Measurements from ENCODE around the gene OR2T11. TPM values are rescaled to one million over a fixed set of nuclear protein-coding genes. Genes with fewer than 3 reads are reported as not detected.
"Not testable (repeated sequence)": the region's sequence is repeated elsewhere in the genome, so short reads cannot be mapped to it uniquely, and the experiment has no call there.

The OR2T11 gene, protein sequence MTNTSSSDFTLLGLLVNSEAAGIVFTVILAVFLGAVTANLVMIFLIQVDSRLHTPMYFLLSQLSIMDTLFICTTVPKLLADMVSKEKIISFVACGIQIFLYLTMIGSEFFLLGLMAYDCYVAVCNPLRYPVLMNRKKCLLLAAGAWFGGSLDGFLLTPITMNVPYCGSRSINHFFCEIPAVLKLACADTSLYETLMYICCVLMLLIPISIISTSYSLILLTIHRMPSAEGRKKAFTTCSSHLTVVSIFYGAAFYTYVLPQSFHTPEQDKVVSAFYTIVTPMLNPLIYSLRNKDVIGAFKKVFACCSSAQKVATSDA
- total RNA-seq (not detected in 2 replicates), polyA plus RNA-seq (not detected in 2 replicates)

DNA sequence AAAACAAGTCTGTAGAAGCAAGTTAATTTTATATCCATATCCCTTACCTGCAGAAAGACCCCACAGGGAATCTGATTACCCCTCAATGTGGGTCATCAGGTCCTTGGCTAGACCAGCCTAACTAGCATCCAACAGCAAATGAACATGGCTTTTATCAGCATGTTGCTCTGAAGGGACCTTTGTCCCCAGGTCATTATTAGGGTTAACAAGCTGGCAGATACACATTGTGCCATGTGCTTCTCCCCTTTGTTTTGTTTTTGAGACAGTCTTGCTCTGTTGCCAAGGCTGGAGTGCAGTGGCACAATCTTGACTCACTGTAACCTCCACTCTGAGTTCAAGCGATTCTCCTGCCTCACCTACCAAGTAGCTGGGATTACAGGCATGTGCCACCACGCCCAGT lies at the start of gene OR2T11:
Gene OR2T11, minus strand, starts transcription at position 101 of the 400 bp plus-strand sequence. CDS start 7,963 bp downstream, outside the sequence.
- H3K36me3 ChIP-seq; H3K4me1 ChIP-seq (ENCODE audit: low read depth): not testable (repeated sequence)

DNA sequence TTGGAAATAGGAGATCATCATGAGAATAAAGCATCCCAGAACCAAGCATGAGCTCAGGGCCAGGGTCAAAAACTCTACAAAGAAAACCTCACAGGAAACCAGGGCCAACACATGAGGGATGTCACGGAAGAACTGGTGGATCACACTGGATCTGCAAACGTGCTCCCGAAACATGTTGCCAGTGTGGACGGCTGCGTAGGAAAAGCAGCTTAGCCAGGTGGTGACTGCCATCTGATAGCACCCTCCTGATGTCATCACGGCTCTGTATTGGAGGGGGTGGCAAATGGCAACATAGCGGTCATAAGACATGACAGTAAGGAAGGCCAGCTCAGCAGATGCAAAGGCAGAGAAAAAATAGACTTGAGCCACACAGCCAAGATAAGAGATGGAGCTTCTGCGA lies 46.8 kb upstream of the OR2T11 start:
- DNase-seq (ENCODE audit: low read depth in 1 of 2, low spot score in 1 of 2) = no peak
- H3K9me3 ChIP-seq (ENCODE audit: low read depth) = peaks cover 4% of the 10 kb centered on the region

More for the DNA sequence above, at the start of gene OR2T11:
- not testable (repeated sequence) for DNase-seq (ENCODE audit: low read depth in 1 of 2, low spot score in 1 of 2); H3K27ac ChIP-seq; H3K9me3 ChIP-seq (ENCODE audit: low read depth); H3K4me3 ChIP-seq; H3K27me3 ChIP-seq

DNA sequence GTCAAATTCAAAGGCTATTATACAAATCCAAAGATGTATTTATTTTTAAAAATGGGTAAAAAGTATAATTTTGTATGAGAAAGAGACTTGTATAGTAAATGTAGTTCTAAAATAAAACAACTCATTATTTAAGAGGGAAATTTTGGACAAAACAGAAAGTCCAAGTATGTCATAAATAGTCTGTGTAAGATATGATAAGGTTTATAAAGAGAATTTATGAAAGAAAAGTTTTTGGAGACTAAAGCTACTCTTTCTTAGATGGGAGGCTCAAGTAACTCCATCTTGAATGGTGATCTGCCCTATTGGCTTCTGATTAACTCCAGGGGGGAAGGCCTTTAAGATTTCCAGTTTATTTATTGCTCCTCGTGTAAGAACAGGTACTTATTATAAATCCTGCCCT lies 35.1 kb upstream of the OR2T11 start:
- DNase-seq (ENCODE audit: low read depth in 1 of 2, low spot score in 1 of 2) = no peak

More for the DNA sequence above, 46.8 kb upstream of the OR2T11 start:
- Histone ChIP-seq H3K36me3 (no peaks in the 10 kb centered on the region), H3K27ac (no peak overlapping the region), H3K4me1 (ENCODE audit: low read depth) (no peaks in the 10 kb centered on the region), H3K4me3 (no peak overlapping the region), H3K27me3 (no peaks in the 10 kb centered on the region)
- TF ChIP-seq, protein P1, sequence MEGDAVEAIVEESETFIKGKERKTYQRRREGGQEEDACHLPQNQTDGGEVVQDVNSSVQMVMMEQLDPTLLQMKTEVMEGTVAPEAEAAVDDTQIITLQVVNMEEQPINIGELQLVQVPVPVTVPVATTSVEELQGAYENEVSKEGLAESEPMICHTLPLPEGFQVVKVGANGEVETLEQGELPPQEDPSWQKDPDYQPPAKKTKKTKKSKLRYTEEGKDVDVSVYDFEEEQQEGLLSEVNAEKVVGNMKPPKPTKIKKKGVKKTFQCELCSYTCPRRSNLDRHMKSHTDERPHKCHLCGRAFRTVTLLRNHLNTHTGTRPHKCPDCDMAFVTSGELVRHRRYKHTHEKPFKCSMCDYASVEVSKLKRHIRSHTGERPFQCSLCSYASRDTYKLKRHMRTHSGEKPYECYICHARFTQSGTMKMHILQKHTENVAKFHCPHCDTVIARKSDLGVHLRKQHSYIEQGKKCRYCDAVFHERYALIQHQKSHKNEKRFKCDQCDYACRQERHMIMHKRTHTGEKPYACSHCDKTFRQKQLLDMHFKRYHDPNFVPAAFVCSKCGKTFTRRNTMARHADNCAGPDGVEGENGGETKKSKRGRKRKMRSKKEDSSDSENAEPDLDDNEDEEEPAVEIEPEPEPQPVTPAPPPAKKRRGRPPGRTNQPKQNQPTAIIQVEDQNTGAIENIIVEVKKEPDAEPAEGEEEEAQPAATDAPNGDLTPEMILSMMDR (IDR thresholded peaks at IDR 0.05; ENCODE audit: low read depth, low read length) = no peak

DNA sequence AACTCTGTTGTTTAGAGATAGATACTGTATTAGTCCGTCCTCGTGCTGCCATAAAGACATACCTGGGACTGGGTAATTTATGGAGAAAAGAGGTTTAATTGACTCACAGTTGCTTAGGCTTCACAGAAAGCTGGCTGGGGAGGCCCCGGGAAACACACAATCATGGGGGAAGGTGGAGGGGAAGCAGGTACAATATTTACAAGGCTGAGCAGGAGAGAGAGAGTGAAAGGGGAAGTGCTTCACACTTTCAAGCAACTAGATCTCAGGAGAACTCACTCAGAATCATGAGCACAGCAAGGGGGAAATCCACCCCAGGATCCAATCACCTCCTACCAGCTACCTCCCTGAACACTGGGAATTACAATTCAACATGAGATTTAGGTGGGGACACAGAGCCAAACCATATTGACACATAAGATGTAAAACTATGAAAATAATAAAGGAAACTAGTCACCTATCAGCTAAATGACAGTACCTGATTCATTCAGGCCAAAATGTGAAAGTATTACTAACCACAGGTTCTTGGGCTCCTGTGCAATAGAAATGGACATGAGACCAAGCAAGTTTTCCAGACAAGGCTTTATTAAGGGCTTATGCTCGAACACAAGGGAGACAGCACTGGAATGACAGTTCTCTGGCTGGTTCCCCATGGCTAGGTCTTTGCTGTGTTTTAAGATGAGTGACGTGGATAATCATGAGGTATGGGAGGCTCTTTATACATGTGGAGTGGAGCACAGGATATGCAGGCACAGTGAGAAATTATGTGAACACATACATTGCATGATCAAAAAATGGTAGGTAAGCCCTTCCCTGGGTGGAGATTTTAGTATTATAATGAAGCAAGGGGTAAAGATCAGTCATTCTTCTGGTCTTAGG lies 28.8 kb upstream of the OR2T11 start:
- not testable (repeated sequence) for H3K4me1 ChIP-seq (ENCODE audit: low read depth); H3K9me3 ChIP-seq (ENCODE audit: low read depth); H3K36me3 ChIP-seq; H3K27me3 ChIP-seq; DNase-seq (ENCODE audit: low read depth in 1 of 2, low spot score in 1 of 2); H3K4me3 ChIP-seq; H3K27ac ChIP-seq

More for the DNA sequence above, 35.1 kb upstream of the OR2T11 start:
- H3K4me3 ChIP-seq = no peak overlapping the region
- no peak overlapping the region for H3K27ac ChIP-seq
- no peaks in the 10 kb centered on the region for H3K9me3 ChIP-seq (ENCODE audit: low read depth)
- no peaks in the 10 kb centered on the region for H3K36me3 ChIP-seq
- no peaks in the 10 kb centered on the region for H3K4me1 ChIP-seq (ENCODE audit: low read depth)
- TF ChIP-seq, protein P1 (IDR thresholded peaks at IDR 0.05; ENCODE audit: low read depth, low read length) = no peak
- H3K27me3 ChIP-seq = no peaks in the 10 kb centered on the region

DNA sequence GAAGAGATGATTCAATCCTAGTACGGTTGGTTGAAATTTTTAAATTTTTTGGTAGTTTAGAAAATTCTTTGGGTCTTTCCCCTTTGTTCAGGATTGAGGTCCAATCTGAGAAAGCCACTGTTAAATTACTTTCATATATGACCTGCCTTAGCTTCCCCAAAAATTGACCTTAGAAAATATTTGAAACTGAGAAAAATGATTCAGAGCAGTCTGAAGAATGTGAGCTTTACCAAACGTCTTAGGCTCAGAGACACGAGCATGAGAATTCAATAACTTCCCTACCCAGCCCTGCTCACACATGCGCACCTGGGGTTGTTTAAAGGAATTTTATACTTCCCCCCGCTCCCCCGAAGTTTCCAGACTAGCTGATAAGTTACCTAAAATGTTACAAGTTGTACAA lies 21.9 kb upstream of the OR2T11 start:
- not testable (repeated sequence) for H3K4me3 ChIP-seq; DNase-seq (ENCODE audit: low read depth in 1 of 2, low spot score in 1 of 2); H3K27ac ChIP-seq; H3K36me3 ChIP-seq; H3K9me3 ChIP-seq (ENCODE audit: low read depth); H3K27me3 ChIP-seq; H3K4me1 ChIP-seq (ENCODE audit: low read depth)

DNA sequence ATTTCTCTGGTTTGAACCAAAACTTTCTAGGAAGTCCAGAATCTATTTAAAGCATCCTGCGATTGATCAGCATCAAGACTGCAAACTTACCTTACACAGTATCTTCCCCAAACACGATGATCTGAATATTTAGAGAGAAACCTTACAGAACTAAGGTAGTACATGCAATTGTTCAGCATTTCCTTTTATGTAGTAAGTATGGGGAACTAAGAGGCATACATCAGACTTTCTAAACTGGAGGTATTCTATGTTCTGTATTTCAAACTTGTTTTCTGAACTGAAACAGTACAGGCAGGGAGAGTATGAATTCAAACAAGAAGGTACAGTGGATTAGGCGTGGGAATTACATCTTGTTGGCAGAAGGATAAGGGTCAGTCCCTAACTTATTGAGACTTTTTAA lies 20.5 kb upstream of the OR2T11 start, which contains the start of gene OR2T27:
Gene OR2T27, minus strand, starts transcription at position 175 of the 400 bp plus-strand sequence. CDS start 4,644 bp downstream, outside the sequence.
- H3K27ac ChIP-seq; H3K27me3 ChIP-seq; H3K36me3 ChIP-seq; H3K4me3 ChIP-seq; H3K9me3 ChIP-seq (ENCODE audit: low read depth); DNase-seq (ENCODE audit: low read depth in 1 of 2, low spot score in 1 of 2); H3K4me1 ChIP-seq (ENCODE audit: low read depth): not testable (repeated sequence)

DNA sequence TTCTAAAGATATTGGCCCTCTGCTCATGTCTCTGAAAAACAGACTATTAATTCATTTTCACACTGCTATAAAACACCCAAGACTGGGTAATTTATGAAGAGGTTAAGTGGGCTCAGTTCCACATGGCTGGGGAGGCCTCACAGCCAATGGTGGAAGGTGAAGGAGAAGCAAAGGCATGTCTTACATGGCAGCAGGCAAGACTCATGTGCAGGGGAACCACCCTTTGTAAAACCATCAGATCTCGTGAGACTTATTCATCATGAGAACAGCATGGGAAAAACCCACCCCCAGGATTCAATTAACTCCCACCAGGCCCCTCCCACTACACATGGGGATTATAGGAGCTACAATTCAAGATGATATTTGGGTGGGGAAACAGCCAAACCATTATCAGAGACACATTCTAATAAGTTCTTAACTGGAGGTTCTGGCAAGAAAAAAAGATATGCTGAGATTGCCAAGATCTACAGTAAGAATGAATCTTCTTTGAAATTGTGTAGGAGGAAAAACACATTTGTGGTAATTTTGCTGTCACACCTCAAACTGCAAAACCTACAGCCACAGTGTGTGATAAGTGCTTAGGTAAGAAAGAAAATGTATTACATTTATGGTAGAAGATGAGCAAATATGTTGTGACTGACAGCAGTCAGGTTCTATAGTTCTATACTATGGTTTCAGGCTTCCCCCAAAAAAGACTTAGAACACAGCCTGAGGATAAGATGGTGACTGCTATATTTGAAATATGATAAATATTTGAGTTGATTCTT lies 14.1 kb upstream of the OR2T11 start:
- not testable (repeated sequence) for H3K36me3 ChIP-seq; H3K27me3 ChIP-seq; H3K27ac ChIP-seq; H3K4me3 ChIP-seq; H3K4me1 ChIP-seq (ENCODE audit: low read depth); DNase-seq (ENCODE audit: low read depth in 1 of 2, low spot score in 1 of 2); H3K9me3 ChIP-seq (ENCODE audit: low read depth)

DNA sequence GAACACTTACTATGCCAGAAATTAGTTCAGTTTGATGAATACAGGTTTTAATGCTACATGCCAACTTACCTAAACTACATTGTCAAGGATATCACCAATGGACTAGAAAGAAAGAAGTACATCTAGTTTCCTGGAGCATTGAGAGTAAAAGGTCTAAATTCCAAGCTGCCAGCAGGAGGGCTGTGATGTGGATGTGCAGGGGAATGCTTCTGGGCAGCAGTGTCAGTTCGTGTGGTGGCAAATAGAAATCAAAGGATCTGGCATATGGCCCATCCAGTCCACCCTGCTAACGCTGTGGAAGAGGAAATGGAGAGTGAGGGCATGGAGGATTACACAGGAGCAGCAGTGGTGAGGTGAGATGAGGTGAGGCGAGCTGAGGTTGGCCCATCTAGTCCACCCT lies 10.3 kb upstream of the OR2T11 start, which contains the start of gene OR2T35:
Gene OR2T35, minus strand, starts transcription at position 101 of the 400 bp plus-strand sequence. CDS start 6,020 bp downstream, outside the sequence.
- H3K4me3 ChIP-seq; H3K27ac ChIP-seq; H3K4me1 ChIP-seq (ENCODE audit: low read depth); DNase-seq (ENCODE audit: low read depth in 1 of 2, low spot score in 1 of 2); H3K36me3 ChIP-seq; H3K9me3 ChIP-seq (ENCODE audit: low read depth); H3K27me3 ChIP-seq: not testable (repeated sequence)

DNA sequence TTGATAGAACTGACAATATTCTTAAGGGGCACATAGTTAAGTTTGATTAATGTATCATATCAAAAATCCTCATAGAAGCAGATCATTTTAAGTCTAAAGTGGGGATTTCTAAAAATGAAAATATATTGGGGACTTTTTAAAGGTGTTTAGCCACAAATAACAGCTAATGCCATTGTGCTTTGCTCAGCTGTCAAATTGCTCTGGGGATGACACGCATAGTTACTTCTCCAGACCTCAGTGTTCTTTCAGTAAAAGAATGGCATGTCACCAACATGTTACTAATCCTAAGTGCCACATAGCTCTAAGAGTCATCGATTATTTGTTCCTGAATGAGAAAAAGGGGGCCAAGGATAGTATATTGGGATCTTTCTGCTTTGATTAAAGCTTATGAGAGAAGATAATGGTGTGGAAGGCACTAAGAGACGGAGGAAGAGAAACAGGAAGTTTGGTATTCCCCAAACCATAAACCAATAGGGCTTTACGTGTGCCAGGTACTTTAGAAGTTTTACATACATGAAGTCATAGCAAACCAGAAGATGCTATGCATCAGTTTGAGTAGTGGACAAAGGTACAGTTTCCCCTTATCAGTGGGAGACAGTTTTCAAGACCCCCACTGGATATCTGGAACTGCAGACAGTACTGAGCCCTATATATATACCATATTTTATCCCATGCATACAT lies 8.2 kb upstream of the OR2T11 start:
- DNase-seq (ENCODE audit: low read depth in 1 of 2, low spot score in 1 of 2); H3K27me3 ChIP-seq; H3K4me3 ChIP-seq; H3K9me3 ChIP-seq (ENCODE audit: low read depth); H3K4me1 ChIP-seq (ENCODE audit: low read depth); H3K27ac ChIP-seq; H3K36me3 ChIP-seq: not testable (repeated sequence)

DNA sequence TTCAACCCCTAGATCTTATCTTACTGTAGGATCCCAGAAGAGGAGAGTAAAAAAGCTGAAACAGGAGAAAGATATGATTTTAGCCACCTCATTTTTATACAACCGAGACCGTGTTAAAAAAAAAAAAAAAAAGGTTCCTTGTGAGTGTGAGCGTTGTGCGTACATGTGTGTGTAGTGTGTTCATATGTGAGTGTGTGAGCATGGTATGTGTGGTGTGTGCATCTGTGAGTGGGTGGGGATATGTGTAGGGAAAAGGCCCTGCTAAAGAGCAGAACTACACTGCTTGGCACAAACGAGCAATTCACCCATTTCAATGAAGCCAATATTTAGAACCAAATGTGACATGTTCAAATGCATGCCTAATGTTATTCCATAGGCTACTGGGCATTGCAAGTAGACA lies 6.7 kb upstream of the OR2T11 start:
- H3K27ac ChIP-seq; H3K4me1 ChIP-seq (ENCODE audit: low read depth); H3K4me3 ChIP-seq; H3K27me3 ChIP-seq; DNase-seq (ENCODE audit: low read depth in 1 of 2, low spot score in 1 of 2); H3K36me3 ChIP-seq; H3K9me3 ChIP-seq (ENCODE audit: low read depth): not testable (repeated sequence)

DNA sequence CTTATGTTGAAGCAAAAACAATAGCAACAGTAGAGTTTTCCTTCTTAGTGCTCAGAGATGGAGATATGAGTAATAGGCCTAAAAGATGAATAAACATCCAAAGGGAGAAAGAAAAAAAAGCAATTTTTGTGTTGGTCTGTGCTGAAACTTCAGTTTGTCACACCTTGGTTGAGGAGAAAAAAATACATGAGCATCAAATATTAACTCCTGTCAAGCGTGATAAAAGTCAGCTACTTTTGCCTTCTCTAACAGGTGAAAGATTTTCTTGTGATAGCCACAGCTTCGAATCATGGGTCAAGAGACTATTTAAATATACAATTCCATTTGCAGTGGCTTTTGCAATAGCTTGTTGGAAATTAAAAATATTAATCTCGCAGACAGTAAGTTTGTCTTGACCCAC lies 6.0 kb upstream of the OR2T11 start:
- not testable (repeated sequence) for H3K4me3 ChIP-seq; DNase-seq (ENCODE audit: low read depth in 1 of 2, low spot score in 1 of 2); H3K9me3 ChIP-seq (ENCODE audit: low read depth); H3K36me3 ChIP-seq; H3K4me1 ChIP-seq (ENCODE audit: low read depth); H3K27ac ChIP-seq; H3K27me3 ChIP-seq

Data from cardiac muscle cell (in vitro differentiated cells and primary cell).